Activated CD4-positive, alpha-beta T cell treated with anti-CD3 and anti-CD28 coated beads for 4 hours (primary cell): ENCODE data around the gene KCNK7.
"Not testable (repeated sequence)": the region's sequence is repeated elsewhere in the genome, so short reads cannot be mapped to it uniquely, and the experiment has no call there.

Experiments
- DNase-seq, 2 donors: peaks; one replicate each; pipeline ENCODE4 v3.0.0-alpha.2; 2020

The KCNK7 gene

DNA sequence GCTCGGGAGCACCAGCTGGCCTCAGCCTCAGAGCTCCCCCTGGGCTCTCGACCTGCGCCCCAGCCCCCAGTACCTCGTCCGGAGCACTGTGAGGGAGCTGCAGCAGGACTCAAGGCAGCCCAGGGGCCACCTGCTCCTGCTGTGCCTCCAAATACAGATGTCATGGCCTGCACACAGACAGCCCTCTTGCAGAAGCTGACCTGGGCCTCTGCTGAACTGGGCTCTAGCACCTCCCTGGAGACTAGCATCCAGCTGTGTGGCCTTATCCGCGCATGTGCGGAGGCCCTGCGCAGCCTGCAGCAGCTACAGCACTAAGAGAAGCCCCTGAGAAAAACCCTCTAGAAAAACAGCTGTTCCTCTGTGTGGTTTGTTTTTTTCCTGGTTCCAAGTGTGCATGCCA, 24.2 kb downstream of the KCNK7 start:
- DNase-seq = no peak

DNA sequence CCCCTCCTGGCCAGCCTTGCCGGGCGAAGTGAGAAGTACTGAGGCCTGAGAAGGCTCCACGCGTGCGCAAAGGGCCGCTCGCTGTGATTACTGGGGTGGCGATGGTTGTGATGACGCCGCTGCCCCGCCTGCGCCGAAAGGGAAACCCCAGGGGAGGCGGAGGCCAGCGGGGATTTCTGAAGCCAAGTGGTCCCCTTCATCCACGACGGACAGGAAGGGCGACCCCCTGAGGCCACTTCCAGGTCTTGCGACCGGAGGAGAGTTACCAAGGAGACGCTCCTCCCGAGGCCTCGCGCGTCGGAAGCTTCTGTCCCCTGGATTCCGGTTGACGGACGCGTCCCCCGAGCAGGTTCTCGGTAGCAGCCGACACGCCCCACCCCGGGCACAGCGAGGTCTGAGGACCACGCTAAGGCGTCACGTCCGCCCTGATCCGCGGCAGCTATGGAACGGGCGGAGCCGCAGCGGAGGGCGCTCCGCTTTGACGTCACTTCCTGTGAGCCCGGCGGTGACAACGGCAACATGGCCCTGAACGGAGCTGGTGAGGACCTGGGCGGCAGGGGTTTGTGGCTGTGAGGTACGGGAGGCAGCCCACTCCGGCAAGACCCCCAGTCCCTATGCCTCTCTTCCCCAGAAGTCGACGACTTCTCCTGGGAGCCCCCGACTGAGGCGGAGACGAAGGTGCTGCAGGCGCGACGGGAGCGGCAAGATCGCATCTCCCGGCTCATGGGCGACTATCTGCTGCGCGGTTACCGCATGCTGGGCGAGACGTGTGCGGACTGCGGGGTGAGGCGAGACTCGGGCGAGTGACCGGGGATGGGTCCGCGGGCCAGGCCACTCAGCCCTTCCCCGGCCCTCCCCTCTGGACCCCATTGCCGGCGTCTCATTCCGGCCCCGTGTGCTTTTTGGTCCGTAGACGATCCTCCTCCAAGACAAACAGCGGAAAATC, 25.4 kb downstream of the KCNK7 start, which contains the start of gene ZNRD2:
ZNRD2 (plus strand) TSS at position 505 of the 946 bp plus-strand sequence; CDS start at position 520, 15 bp downstream.
- DNase-seq = peak; percentile 97 to 99

DNA sequence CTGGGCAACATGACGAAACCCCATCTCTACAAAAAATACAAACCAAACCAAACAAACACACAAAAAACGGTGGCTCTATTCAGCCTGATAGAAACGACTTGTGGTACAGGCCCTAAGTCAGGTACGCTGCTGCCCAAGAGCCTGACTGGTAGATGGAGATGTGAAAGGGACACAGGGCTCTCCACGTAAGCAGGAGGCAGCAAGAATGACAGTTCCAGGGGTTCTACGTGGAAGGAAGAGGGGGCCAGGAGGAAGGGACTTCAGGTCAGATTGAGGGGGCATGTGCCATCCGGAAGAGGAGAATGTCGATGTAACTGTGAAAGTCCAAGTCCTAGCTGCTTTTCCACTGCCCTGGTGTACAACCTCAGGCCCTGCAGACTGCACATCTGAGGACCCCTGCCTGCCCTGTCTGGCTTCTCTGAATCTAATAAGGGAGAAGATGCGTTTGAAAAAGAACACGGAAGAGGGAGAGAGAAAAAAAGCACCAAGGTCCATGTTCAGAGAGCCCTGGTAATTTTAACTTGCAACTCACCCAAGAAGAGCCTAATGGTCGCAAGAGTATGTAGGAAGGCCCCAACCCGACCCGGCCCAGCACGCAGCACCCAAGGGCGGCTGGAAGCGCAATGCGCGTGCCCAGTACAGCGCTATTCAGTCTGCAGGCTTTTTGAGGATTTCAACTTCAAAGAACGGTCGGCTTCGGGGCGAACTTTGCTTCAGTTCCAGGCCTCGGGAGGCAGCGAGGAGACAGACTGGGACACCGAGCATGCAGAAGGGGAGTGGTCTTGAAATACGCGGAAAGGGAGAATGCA, 26.2 kb downstream of the KCNK7 start:
- DNase-seq = no peak

DNA sequence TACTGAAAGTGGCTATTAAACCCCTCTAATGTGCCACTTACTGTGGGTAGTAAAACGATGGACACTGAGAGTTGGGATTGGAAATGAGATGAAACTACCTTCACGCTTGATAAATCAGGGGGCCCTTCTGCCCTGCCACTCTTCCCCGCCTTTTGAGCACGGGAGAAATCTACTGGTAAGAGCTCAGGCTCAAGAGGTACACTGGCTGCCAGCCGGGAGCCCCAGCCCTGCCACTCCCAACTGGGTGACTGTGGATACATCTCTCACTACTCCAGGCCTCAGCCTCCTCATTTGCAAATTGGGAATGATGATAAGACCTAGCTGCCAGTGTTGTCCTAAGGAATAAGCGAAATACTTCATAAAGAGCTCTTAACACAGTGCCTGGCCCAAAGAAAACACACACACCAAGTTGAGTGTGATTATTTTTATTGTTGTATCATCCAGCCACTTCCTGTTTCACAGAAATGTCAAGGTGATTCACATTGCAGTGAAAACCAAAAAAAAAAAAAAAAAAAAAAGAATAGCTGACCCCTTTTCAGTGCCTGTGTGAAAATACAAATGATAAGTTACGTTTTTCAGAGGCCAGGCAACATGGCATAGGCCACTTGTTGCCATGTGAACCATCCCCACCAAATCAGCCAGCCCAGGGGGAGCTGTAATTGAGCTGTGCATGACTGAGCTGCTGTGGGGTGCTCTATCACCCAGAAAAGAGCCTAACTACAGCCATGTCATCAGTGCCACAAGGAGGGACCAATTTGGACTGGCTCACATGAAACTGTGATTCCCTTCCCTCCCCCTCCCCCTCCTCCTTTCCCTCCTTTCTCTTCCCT, 29.8 kb downstream of the KCNK7 start:
- no peak for DNase-seq

DNA sequence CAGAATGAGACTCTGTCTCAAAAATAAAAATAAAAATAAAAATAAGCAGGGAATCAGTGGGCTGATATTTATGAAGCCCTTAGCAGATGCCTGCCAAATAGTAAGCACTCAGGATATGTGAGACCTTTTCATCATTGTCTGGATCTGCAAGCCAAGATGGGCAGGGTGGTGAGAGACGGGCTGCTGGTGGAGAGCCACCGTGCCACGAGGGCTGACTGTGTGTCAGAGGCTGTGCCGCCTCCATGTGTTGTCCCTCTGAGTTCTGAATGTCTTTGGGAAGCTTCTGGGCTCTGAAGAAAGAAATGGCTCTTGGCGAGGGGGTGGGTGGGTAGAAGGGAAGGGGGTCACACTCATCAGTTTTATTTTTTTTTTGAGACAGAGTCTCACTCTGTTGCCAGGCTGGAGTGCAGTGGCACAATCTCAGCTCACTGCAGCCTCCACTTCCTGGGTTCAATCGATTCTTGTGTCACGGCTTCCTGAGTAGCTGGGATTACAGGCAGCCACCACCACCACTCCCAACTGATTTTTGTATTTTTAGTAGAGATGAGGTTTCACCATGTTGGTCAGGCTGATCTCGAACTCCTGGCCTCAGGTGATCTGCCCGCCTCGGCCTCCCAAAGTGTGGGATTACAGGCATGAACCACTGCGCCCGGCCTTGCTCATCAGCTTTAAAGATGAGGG, 30.6 kb downstream of the KCNK7 start:
- not testable (repeated sequence) for DNase-seq

DNA sequence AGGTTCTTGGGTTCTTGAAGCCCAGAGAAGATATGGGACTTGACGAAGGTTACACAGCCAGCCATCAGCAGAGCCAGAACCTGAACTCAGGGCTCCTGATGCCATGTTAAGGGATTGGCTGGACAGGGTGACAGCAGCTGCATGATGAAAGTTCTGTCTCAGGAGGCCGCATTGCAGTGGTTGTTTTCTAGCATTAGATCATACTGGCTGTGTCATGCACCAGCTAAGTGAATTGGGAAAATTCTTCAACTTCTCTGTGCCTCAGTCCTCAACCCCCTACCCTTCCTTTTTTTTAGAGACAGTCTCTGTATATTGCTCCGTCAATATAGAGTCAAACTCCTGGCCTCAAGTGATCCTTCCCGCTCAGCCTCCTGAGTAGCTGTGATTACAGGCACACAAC, 32.0 kb downstream of the KCNK7 start:
- no peak for DNase-seq

DNA sequence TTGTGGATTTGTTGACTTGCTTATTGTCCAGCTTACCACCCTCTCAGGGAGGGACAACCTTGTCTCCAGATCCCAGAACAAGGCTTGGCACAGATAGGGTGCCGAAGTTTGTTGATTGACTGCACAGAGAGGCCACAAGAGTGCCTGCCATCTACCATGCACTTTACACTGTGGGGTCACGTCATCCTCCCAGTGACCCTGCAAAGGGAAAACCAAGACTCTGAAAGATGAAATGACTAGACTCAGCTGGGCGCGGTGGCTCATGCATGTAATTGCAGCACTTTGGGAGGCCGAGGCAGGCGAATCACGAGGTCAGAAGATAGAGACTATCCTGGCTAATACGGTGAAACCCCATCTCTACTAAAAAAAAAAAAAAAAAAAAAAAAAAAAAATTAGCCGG, 32.8 kb downstream of the KCNK7 start:
- DNase-seq = no peak

DNA sequence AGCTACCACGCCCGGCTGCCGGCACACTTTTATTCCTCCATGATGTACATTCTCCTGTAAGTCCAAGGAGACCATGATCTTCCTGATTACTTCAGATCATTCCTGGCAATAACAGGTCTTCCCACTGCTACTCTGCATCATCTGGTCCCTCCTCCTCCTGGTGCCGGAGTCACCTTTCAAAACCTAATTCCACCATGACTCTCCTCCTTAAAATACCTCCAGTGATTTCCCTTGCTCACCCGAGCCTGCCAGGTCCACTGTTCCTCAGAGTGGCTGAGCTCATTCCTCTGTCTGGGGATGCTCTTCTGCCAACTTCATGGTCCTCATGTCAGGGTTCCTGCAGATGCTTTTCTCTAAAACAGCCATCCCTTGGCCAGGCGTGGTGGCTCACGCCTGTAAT, 33.6 kb downstream of the KCNK7 start:
- no peak for DNase-seq

DNA sequence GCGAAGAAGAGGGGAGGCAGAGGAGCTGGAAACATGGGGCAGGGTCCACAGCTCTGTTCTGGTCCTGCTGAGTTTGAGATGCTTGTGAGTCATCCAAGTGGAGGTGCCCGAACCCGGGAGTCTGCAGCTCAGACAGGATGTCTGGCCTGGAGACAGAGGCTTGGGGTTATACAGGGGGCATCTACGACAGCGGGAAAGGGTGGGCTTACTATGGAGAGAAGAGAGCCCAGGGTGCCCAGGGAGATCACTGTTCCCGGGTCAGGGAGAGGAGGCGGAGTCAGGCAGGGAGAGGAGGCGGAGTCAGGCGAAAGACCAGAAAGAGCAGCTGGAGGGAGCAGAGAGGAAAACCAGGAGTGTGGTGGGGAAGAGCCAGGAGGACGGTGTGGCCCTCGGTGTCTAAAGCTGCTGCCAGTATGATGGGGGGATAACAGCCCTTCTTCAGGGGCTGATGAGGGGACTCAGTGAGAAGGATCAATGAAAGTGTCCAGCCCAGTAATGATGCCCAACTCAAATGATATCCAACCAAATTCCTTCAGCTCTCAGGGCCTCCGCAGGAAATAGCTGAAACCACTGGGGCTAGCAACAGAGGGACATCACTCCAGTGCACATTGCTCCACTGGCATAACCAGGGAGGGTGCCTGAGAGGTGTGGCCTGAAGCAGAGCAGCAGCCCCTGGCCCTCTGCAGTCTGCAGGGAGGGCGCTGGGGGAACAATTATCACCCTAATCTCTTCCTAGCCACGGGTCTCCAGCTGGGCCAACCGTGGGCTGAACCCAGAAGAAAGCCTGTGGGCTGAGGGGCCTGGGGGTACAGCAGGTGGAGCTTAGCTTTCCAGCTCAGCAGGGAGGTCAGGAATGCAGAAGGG, 34.8 kb downstream of the KCNK7 start:
- DNase-seq = no peak

DNA sequence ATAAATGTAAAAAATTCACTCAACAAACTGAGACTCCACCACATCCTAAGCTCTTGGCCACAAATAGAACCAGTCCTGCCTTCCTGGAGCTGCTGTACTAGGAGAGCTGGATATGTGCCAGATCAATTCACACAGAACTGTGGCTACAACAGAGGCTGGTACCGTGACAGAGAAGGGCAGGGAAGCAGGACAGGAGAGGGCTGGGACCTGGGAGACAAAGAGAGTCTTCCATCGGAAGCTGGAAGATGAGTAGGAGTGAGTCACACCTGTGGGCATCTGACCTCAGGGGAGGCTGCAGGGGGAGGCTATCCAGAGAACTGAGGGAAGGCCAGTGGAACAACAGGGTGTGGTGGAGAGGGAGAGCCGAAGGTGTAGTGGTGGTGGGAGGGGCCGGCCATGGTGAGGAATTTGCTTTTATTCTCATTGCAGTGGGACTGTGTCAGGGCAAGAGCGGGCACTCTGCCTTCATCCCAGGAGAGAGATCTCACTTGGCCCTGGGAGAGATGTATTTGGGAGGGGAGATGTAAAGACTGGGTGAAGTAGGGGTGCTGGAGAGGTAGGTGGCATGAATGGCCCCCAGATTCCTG, 35.6 kb downstream of the KCNK7 start:
- no peak for DNase-seq

DNA sequence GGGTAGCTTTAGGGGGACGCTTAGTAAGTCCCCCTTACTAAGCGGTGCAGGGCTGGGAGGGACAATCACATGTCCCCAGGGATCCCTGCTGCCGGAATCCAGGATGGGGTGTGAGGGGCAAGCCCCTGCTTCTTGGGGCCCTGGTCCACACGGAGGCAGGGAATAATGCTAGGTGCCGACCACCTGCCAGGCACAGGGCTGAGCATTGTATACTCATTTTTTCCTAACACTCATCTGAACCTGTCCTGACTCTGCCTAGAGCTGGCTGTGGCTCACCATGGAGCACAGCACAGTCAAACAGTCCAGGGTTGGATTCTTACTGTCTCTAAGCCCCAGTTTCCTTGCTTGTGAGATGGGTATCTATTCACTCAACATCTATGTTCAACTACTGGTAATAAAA, 36.1 kb downstream of the KCNK7 start:
- DNase-seq = no peak

DNA sequence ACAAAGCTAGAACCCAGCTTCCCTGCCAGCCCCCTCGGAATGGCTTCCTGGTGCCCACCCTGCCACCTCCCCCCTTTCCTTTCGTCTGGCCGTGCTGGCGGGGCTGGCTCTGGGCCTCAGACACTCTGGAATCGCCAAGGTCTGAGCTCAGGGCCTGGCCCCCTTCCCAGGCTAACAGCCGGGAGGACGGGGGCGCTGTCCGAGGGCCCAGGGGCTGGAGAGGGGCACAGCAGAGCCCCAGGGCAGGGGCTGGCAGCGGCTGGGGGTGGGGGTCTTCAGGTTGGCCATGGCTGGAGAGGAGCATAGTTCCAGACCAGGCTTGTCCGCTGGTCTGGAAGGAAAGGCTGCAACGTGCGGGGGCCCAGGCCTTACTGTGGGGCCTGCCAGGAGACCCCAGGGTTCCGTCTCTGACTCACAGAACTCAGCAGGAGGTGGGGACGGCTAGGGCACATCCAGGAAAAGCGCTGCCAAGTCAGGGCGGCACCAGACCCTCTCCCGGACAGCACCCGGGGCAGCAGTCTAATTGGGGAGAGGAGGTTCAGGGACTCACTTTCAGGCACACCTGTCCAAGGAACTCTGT, 36.6 kb downstream of the KCNK7 start:
- DNase-seq = no peak

DNA sequence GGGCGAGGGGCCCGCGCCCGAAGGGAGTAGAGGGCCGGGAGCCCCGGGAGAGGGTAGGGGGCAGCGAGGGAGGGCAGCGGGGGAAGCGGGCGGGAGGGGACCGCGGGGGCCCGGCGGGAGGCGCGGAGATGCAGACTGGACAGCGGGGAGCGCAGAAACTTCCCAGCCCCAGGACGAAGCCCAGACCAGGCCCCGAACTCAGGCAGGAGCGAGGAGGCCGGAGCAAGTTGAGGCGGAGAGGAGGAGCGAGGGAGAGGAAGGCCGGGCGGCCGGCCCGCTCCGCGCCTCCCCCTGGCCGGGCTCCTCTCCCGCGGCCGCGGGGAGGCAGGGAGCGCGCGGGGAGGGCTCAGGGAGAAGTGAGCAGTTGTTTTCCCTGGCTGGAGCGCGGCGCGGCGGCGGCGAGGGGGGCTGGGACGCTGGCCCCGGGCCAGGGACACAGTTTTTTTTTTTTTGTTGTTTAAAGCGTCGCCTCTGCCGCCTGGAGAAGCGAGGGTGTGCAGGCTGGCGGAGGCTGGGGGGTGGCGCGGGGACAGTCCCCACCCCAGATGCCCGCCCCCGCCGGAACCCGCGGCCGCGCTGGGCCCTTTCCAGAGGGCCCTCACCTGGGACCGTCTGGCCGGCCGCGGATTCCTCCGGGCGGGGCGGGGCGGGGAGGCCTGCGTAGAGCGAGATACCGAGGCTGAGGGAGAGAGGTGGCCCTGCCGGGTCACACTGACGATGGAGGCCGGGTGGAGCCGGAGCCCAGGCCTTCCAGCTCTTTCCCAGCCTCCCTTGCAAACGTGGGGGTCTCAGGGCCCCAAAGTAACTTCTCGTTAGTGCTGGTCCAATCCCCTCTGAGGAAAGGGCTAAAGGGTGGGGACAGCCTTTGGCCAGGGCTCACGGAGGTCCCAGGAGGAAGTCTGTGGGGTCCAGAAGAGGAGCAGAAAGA, 37.3 kb downstream of the KCNK7 start, which contains the start of gene LTBP3:
LTBP3 (minus strand) TSS at position 358 of the 928 bp plus-strand sequence. CDS start 400 bp downstream, outside the sequence.
- DNase-seq = peak in 1 of 2 donors; percentile 40

DNA sequence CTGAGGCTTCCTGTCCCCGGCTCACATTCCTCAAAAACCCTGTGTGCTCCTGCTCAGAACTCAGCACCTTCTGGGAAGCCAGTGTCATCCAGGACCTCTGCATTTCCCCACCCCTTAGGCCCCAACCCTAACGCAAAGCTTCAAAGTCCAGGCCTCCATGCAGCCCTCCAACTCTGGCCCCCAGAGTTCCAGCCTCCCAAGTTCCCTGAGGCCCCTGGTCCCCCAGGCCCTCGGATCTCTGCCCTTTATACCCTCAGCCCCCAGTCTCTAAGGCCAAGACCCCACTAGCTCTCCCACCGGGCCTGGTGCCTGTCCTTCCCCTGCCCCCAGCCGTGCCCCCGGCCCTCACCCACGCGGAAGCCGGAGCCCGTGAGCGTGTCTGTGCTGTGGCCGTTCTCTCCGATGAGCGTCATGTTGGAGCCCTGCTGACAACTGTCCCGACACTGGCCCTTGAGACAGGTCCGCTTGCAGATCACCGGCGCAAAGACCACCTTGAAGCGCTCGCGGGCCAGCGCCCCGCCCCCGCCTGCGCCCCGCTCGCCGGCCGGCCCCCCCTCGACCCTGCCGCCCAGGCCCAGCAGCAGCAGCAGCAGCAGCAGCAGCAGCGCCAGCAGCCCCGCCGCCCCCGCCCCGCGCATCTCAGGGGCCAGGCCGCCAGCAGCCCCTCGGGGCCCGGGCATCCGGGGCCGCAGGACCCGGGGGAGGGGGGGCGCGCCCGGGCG, 38.2 kb downstream of the KCNK7 start:
- no peak for DNase-seq

DNA sequence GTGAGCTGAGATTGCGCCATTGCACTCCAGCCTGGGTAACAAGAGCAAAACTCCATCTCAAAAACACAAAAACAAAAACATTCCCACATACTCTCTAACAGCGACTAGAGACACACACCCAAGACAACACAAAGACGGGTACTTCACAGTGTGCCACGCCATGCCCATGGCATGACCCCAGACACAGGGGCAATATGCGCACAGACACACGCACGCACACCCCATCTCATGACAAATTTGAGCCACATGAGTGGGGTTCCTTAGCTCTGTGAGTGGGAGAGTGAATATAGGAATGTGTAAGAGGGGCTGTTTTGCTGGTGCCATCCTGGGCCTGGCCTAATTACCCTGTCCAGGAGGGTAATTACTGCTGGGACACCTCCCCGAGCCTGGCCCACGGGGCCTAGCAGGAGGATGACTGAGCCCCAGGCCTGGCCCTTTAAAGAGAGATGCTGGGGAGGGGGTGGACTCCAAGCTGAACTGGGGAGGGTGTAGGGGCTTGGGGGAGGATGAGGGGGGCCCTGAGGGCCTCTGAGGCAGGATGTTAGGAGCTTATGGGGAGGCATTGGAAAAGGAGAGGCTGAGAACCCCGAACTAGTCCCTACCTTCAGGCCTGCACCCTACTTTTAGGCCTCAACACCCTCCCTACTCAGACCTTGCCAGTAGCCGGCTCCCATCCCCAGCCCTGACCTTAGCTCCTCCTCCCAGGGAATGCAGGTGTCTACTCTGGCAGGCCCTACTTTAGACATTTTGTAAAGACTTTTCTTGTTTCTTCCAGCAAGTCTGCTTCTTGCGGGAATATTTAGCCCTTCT, 38.9 kb downstream of the KCNK7 start:
- DNase-seq = no peak

DNA sequence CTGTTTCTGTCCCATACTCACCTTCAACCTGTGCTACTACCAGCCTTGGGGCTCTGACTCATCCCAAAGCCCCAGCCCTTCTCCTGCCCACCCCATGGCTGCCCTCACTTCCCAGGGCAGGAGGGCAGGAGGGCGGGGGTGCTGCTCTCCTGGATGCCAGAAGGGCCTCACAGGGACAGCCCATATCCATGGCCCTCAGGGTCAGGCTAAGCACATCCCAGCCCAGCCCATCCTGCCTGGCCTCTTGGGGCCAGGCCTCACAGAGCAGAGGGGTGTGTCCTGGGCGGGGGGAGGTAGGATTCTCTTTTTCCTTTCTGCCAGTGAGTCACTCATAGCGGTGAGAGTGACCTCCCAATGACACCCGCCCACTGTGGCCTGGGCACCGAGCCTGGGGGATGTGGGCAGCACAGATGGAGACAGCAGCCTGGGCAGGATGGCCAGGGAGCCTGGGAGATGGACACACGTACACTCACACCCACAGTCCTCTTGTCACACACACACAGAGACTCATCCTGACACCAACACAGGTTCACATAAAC, 39.8 kb downstream of the KCNK7 start:
- DNase-seq = no peak

DNA sequence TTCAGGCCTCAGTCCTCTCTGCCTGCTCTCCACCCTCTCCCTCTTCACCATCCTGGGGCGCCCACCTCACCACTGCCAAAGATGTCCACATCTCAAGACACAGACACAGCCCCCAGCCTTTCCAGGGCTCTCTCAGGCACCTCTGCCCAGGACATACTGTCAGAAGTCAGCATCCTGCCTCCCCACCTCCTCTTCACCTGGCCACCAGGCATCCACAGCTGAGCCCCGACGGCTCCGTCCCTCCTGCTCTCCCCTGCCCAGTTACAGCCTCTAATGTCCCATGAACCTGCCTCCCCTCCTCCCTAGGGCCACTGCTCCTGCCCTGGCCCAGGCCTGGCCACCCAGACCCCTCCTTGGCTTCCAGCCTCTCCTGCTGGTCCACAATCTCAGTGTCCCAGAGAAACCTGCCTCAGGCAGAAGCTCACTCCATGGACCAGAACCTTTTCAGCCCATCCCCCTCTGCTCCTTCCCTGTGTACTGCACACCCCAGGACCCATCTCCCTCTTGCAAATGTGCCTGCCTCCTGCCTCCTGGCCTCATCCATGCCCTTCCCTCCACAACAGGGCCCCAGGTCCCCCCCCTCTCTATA, 40.7 kb downstream of the KCNK7 start:
- no peak for DNase-seq
